SK-N-SH (cell line): Measurements from ENCODE around the gene HOXA5.

Experiments
- ELF1 ChIP-seq: IDR thresholded peaks from 2 replicates; pipeline ENCODE4 v1.4.0; 2012
- EP300 ChIP-seq, 2 experiments: IDR thresholded peaks; 2 replicates each; pipeline versions ENCODE4 v1.4.0 to v1.6.1; 2012; ENCODE audit warnings: borderline replicate concordance in 1 of 2, low read depth in 1 of 2, low read length in 1 of 2
- POLR2AphosphoS5 ChIP-seq: IDR thresholded peaks from 2 replicates; pipeline ENCODE4 v1.6.1; 2012; ENCODE audit warnings: low read depth, low read length
- TF ChIP-seq, protein P1 (sequence below): fragments of 200-600 bp; sonication (generic); IDR thresholded peaks from 2 replicates; pipeline ENCODE4 v1.6.1; 2017; ENCODE audit warnings: antibody characterized with exemption, mild to moderate bottlenecking, moderate library complexity
- TF ChIP-seq, protein P2 (sequence below): IDR thresholded peaks from 2 replicates; pipeline ENCODE4 v1.4.0; 2012; ENCODE audit warnings: low read depth, borderline replicate concordance
- TF ChIP-seq, protein P3 (sequence below): fragments of 150-350 bp; IDR thresholded peaks from 2 replicates; pipeline ENCODE4 v1.6.1; 2016; ENCODE audit warnings: mild to moderate bottlenecking, low read depth, low read length

DNA sequence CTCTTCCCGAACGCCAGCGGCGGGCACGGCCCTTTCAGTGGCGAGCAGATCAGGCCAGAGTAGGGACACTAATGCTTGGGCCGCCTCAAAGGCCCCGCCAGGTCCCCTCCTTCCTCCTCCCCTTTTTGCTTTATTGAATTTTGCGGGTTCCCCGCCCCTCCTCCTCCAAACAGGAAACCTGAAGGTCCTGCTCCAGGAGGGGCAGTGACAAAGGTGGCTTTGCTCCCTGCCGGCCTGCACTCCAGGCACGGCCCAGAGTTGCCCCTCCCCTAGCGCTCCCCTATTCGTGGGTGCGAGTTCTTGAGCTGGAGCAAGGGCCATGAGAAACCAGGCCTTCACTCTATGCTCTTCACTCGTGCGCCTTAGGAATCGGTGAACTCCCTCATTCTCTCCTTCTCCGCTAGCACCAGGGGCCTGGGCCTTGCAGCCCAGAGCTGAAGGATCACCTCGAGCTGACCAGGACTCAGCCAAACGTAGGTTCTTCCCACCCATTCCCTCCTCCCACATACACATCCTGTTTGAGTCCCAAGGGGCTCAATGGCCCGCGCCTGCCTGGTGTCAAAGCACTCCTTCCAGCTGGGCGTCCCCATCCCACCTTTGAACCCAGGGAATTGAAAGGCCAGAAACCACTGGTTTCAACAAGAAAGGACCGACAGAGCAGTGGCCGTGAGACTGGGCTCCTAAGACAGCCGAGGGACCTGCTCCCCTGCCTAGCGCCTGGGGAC is 4.7 kb upstream of the HOXA5 start:
- TF ChIP-seq, protein P1, sequence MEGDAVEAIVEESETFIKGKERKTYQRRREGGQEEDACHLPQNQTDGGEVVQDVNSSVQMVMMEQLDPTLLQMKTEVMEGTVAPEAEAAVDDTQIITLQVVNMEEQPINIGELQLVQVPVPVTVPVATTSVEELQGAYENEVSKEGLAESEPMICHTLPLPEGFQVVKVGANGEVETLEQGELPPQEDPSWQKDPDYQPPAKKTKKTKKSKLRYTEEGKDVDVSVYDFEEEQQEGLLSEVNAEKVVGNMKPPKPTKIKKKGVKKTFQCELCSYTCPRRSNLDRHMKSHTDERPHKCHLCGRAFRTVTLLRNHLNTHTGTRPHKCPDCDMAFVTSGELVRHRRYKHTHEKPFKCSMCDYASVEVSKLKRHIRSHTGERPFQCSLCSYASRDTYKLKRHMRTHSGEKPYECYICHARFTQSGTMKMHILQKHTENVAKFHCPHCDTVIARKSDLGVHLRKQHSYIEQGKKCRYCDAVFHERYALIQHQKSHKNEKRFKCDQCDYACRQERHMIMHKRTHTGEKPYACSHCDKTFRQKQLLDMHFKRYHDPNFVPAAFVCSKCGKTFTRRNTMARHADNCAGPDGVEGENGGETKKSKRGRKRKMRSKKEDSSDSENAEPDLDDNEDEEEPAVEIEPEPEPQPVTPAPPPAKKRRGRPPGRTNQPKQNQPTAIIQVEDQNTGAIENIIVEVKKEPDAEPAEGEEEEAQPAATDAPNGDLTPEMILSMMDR: no peak
- TF ChIP-seq, protein P2, sequence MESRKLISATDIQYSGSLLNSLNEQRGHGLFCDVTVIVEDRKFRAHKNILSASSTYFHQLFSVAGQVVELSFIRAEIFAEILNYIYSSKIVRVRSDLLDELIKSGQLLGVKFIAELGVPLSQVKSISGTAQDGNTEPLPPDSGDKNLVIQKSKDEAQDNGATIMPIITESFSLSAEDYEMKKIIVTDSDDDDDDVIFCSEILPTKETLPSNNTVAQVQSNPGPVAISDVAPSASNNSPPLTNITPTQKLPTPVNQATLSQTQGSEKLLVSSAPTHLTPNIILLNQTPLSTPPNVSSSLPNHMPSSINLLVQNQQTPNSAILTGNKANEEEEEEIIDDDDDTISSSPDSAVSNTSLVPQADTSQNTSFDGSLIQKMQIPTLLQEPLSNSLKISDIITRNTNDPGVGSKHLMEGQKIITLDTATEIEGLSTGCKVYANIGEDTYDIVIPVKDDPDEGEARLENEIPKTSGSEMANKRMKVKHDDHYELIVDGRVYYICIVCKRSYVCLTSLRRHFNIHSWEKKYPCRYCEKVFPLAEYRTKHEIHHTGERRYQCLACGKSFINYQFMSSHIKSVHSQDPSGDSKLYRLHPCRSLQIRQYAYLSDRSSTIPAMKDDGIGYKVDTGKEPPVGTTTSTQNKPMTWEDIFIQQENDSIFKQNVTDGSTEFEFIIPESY: no peak
- TF ChIP-seq POLR2AphosphoS5 (no peak), EP300 (IDR thresholded peaks at IDR 0.05; ENCODE audit: borderline replicate concordance in 1 of 2, low read depth in 1 of 2, low read length in 1 of 2) (no peak), ELF1 (no peak)
- TF ChIP-seq, protein P3, sequence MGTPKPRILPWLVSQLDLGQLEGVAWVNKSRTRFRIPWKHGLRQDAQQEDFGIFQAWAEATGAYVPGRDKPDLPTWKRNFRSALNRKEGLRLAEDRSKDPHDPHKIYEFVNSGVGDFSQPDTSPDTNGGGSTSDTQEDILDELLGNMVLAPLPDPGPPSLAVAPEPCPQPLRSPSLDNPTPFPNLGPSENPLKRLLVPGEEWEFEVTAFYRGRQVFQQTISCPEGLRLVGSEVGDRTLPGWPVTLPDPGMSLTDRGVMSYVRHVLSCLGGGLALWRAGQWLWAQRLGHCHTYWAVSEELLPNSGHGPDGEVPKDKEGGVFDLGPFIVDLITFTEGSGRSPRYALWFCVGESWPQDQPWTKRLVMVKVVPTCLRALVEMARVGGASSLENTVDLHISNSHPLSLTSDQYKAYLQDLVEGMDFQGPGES: no peak
